PFSK-1 (cell line): ENCODE measurements around the gene ASCL3.

Source experiments
- FOXP2 ChIP-seq: optimal IDR thresholded peaks from 2 replicates; pipeline ENCODE3; 2011; ENCODE audit warnings: borderline replicate concordance, control low read depth, inconsistent platforms; ENCODE audit not compliant: insufficient read depth; ENCODE audit errors: extremely low read length, extremely low read depth
- POLR2AphosphoS5 ChIP-seq: IDR thresholded peaks from 2 replicates; pipeline ENCODE4 v1.6.1; 2012; ENCODE audit warnings: low read depth, mild to moderate bottlenecking, control low read depth, low read length, moderate library complexity
- SIN3A ChIP-seq: IDR thresholded peaks from 2 replicates; pipeline ENCODE4 v1.6.1; 2012; ENCODE audit warnings: mild to moderate bottlenecking, low read length, moderate library complexity, borderline replicate concordance; ENCODE audit not compliant: insufficient read depth
- TAF1 ChIP-seq: IDR thresholded peaks from 2 replicates; pipeline ENCODE4 v1.6.1; 2012; ENCODE audit warnings: low read length, control low read depth, borderline replicate concordance; ENCODE audit not compliant: insufficient read depth
- TF ChIP-seq, protein P1 (sequence below), 2 experiments: IDR thresholded peaks; 2 replicates each; pipeline versions ENCODE4 v1.6.1 to v1.8.0; 2011 to 2012; ENCODE audit warnings: low read depth in 2 of 2, low read length in 2 of 2, control low read depth in 1 of 2, inconsistent platforms in 1 of 2, mild to moderate bottlenecking in 1 of 2, moderate library complexity in 1 of 2; ENCODE audit not compliant: insufficient read depth in 1 of 2

Gene ASCL3

GRCh38 chr11:8983552-8983951 lies 40.7 kb upstream of the ASCL3 start:
- TF ChIP-seq TAF1 (no peak), SIN3A (no peak), POLR2AphosphoS5 (no peak), FOXP2 (no peak)
- TF ChIP-seq, protein P1, sequence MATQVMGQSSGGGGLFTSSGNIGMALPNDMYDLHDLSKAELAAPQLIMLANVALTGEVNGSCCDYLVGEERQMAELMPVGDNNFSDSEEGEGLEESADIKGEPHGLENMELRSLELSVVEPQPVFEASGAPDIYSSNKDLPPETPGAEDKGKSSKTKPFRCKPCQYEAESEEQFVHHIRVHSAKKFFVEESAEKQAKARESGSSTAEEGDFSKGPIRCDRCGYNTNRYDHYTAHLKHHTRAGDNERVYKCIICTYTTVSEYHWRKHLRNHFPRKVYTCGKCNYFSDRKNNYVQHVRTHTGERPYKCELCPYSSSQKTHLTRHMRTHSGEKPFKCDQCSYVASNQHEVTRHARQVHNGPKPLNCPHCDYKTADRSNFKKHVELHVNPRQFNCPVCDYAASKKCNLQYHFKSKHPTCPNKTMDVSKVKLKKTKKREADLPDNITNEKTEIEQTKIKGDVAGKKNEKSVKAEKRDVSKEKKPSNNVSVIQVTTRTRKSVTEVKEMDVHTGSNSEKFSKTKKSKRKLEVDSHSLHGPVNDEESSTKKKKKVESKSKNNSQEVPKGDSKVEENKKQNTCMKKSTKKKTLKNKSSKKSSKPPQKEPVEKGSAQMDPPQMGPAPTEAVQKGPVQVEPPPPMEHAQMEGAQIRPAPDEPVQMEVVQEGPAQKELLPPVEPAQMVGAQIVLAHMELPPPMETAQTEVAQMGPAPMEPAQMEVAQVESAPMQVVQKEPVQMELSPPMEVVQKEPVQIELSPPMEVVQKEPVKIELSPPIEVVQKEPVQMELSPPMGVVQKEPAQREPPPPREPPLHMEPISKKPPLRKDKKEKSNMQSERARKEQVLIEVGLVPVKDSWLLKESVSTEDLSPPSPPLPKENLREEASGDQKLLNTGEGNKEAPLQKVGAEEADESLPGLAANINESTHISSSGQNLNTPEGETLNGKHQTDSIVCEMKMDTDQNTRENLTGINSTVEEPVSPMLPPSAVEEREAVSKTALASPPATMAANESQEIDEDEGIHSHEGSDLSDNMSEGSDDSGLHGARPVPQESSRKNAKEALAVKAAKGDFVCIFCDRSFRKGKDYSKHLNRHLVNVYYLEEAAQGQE (IDR thresholded peaks at IDR 0.05; ENCODE audit: insufficient read depth in 1 of 2, low read depth in 2 of 2, low read length in 2 of 2): no peak

DNA sequence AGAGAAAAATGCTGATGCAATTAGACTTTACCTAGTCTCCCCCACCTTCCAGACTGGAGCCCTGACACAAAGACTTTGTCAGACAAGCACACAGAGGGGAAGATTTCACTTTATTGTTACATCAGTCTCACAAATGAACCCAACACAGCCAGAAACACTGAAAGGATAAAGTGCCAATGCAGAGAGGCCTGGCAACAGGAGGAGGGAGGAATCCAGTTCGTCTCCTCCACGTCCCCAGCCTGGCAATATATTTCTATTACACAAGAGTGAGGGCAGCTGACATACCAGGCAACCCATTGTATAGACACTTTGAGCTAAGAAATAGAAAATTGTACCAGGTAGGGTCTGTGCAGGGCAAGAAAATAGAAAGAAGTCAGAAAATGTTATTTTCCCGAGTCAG lies 37.7 kb upstream of the ASCL3 start:
- TF ChIP-seq TAF1 (no peak), SIN3A (no peak), FOXP2 (no peak), POLR2AphosphoS5 (no peak)
- TF ChIP-seq, protein P1 (IDR thresholded peaks at IDR 0.05; ENCODE audit: insufficient read depth in 1 of 2, low read depth in 2 of 2, low read length in 2 of 2): no peak

DNA sequence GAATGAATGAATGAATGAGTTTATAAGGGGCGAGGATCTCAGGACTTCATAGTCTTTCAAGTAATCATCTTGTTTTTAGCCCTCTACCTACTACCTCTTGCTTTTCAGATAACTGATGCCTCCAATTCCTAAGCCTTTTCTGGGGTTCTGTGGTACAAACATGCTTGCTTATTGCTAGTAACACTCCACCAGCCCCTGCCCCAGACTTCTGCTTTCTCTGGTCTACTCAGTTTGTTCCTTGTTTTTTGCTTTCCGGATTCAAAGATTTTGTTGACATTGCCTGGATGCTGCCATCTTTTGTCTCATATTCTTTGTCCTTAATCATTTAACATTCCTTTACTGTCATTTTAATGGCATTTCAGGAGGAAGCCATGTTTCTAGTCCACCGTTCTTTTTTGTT lies 30.3 kb upstream of the ASCL3 start:
- no peak for TF ChIP-seq FOXP2
- TF ChIP-seq POLR2AphosphoS5: no peak
- TF ChIP-seq SIN3A: no peak
- TF ChIP-seq, protein P1 (IDR thresholded peaks at IDR 0.05; ENCODE audit: insufficient read depth in 1 of 2, low read depth in 2 of 2, low read length in 2 of 2): no peak
- no peak for TF ChIP-seq TAF1

GRCh38 chr11:8971924-8972316 lies 29.1 kb upstream of the ASCL3 start:
- TF ChIP-seq TAF1 (no peak), POLR2AphosphoS5 (no peak), SIN3A (no peak), FOXP2 (no peak)
- TF ChIP-seq, protein P1 (IDR thresholded peaks at IDR 0.05; ENCODE audit: insufficient read depth in 1 of 2, low read depth in 2 of 2, low read length in 2 of 2): no peak

DNA sequence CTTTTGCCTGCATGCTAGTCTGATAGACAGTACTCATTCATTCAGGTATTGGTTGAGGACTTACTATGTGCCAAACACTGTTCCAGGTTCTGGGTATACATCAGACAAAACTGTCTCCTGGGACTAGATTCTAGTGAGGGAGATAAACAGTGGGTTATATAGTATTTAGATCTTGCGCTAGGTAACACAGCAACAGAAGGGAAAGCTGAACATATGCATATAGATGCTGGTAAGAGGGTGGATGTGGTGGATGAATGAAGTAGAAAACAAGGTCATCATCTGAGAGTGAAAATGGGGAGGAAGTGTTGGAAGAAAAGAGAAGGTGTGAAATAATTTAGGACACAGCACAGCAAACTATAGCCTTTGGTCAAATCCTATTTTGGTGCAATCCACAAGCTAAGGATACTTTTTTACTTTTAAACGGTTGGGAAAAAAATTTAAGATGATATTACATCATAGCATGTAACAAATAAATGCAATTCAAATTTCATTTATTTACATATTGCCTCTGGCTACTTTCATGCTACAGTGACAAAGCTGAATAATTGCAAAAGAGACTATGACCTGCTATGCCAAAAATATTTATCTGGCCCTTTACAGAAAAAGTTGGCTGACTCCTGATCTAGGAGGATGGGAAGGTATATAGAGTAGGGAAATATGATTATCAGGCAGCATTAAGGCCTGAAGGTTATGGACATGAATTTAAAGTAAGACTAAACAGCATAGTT lies 28.5 kb upstream of the ASCL3 start:
- TF ChIP-seq POLR2AphosphoS5 (no peak), TAF1 (no peak), FOXP2 (no peak), SIN3A (no peak)
- TF ChIP-seq, protein P1 (IDR thresholded peaks at IDR 0.05; ENCODE audit: insufficient read depth in 1 of 2, low read depth in 2 of 2, low read length in 2 of 2): no peak
